AG20443 (cell line): Measurements from ENCODE around the gene TOLLIP.
"Not testable (repeated sequence)": the region's sequence is repeated elsewhere in the genome, so short reads cannot be mapped to it uniquely, and the experiment has no call there.

Experiments
- DNase-seq: peaks from one replicate; pipeline ENCODE4 v3.0.0; 2012; ENCODE audit warnings: low spot score, mixed read lengths

Gene TOLLIP

GRCh38 chr11:1281974-1282365 is 27.5 kb downstream of the TOLLIP start:
- DNase-seq = no peak

- DNase-seq = peak; percentile 39
These were observed 28.0 kb downstream of the TOLLIP start for GRCh38 chr11:1281326-1281973.

GRCh38 chr11:1280116-1281035 is 29.1 kb downstream of the TOLLIP start:
- DNase-seq = no peak

GRCh38 chr11:1279674-1280055 is 29.8 kb downstream of the TOLLIP start:
- no peak for DNase-seq

GRCh38 chr11:1278766-1279673 is 30.4 kb downstream of the TOLLIP start:
- DNase-seq = no peak

GRCh38 chr11:1277936-1278512 is 31.4 kb downstream of the TOLLIP start:
- no peak for DNase-seq

- DNase-seq = no peak
These were observed 32.4 kb downstream of the TOLLIP start for GRCh38 chr11:1276866-1277615.

GRCh38 chr11:1276041-1276790 is 33.2 kb downstream of the TOLLIP start:
- no peak for DNase-seq

- DNase-seq = no peak
These were observed 34.4 kb downstream of the TOLLIP start for GRCh38 chr11:1275021-1275420.

GRCh38 chr11:1274501-1274900 is 34.9 kb downstream of the TOLLIP start:
- DNase-seq = no peak

GRCh38 chr11:1272531-1272930 is 36.9 kb downstream of the TOLLIP start:
- DNase-seq = no peak

GRCh38 chr11:1271927-1272326 is 37.5 kb downstream of the TOLLIP start:
- DNase-seq = no peak

GRCh38 chr11:1271406-1271805 is 38.0 kb downstream of the TOLLIP start:
- DNase-seq = no peak

GRCh38 chr11:1271002-1271401 is 38.4 kb downstream of the TOLLIP start:
- no peak for DNase-seq

GRCh38 chr11:1270476-1270875 is 39.0 kb downstream of the TOLLIP start:
- DNase-seq = no peak

GRCh38 chr11:1269957-1270356 is 39.5 kb downstream of the TOLLIP start:
- no peak for DNase-seq

- peak; percentile 32 for DNase-seq
These were observed 41.9 kb downstream of the TOLLIP start for GRCh38 chr11:1267441-1268100.

GRCh38 chr11:1266976-1267375 is 42.5 kb downstream of the TOLLIP start:
- not testable (repeated sequence) for DNase-seq

GRCh38 chr11:1265480-1265879 is 44.0 kb downstream of the TOLLIP start:
- DNase-seq = not testable (repeated sequence)

- peak; percentile 59 for DNase-seq
These were observed 45.0 kb downstream of the TOLLIP start for GRCh38 chr11:1264444-1264843.
